Measurements from ENCODE around the gene MKRN3. TPM values are rescaled to one million over a fixed set of nuclear protein-coding genes. Genes with fewer than 3 reads are reported as not detected.

MKRN3 gene
- total RNA-seq = 0.41 TPM
- long read RNA-seq, partial matches to known transcripts = 0 of 1 reads
- long read RNA-seq, other reads (novel, unspliced or antisense) = 1 of 1 reads

DNA sequence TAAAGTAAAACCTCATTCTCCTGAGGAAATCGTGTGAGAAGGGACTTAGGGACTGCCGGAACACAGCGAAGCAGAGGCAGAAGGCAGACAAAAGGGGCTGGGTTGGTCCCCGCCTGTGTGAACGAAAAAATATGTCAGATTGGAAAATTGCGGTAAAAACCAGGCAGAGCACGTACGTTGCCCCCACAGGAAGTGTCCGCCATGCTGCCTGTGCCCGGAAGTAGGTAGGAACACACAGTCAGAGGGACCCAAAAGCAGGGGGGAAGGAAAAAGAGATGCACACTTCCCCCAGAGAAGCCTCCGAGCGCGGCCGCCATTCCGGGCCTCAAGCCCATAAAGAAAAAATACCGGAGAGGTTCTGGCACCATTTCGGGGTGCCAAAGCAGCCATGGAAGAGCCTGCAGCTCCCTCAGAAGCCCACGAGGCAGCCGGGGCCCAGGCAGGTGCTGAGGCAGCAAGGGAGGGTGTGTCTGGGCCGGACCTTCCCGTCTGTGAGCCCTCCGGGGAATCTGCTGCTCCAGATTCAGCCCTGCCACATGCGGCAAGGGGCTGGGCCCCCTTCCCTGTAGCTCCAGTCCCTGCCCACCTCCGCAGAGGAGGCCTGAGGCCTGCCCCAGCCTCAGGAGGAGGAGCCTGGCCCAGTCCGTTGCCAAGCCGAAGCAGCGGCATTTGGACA lies at the start of gene MKRN3:
Gene MKRN3 (plus strand): TSS at position 280 of the 676 bp plus-strand sequence. CDS start 109 bp downstream, at position 389.
- intact Hi-C loops (cut with DNase I) = no loop called here
- Histone ChIP-seq H3K36me3 (no peaks in the 10 kb centered on the region), H3K4me1 (no peaks in the 10 kb centered on the region), H3K9me3 (no peaks in the 10 kb centered on the region), H3K27me3 (ENCODE audit: low read depth) (peaks cover 5% of the 10 kb centered on the region), H3K4me3 (peak within 1 kb of the TSS; percentile 40), H3K27ac (peak within 1 kb of the TSS; percentile 37)
- ATAC-seq (peak in 1 of 2 donors; percentile 61), DNase-seq (no peak)
- TF ChIP-seq, protein P1, sequence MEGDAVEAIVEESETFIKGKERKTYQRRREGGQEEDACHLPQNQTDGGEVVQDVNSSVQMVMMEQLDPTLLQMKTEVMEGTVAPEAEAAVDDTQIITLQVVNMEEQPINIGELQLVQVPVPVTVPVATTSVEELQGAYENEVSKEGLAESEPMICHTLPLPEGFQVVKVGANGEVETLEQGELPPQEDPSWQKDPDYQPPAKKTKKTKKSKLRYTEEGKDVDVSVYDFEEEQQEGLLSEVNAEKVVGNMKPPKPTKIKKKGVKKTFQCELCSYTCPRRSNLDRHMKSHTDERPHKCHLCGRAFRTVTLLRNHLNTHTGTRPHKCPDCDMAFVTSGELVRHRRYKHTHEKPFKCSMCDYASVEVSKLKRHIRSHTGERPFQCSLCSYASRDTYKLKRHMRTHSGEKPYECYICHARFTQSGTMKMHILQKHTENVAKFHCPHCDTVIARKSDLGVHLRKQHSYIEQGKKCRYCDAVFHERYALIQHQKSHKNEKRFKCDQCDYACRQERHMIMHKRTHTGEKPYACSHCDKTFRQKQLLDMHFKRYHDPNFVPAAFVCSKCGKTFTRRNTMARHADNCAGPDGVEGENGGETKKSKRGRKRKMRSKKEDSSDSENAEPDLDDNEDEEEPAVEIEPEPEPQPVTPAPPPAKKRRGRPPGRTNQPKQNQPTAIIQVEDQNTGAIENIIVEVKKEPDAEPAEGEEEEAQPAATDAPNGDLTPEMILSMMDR (IDR thresholded peaks at IDR 0.05) = no peak

DNA sequence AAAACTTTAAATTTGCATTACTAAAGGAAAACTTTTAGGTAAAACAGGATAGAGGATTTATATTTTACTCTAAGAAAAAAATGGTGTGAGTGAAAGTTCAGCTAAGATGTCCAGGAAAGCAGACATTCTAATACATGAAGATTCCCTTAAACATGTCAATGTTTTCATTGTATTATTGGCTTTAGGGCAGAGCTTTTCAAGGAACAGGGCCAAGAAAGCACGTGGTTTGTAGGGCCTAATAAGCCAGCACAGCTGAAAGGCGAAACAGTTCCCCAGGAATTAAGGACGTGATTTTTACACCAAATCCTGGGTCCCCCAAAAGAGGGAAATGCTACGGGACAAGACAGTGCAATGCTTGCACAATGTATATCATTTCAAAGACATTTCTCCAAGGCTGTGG lies 48.6 kb upstream of the MKRN3 start:
- H3K4me1 ChIP-seq = no peaks in the 10 kb centered on the region
- no peaks in the 10 kb centered on the region for H3K9me3 ChIP-seq
- DNase-seq (no peak), ATAC-seq (no peak)
- H3K27ac ChIP-seq = no peak overlapping the region
- intact Hi-C loops (cut with DNase I) = no loop called here
- no peaks in the 10 kb centered on the region for H3K27me3 ChIP-seq (ENCODE audit: low read depth)
- no peaks in the 10 kb centered on the region for H3K36me3 ChIP-seq
- TF ChIP-seq, protein P1 (IDR thresholded peaks at IDR 0.05) = no peak
- H3K4me3 ChIP-seq = no peak overlapping the region

DNA sequence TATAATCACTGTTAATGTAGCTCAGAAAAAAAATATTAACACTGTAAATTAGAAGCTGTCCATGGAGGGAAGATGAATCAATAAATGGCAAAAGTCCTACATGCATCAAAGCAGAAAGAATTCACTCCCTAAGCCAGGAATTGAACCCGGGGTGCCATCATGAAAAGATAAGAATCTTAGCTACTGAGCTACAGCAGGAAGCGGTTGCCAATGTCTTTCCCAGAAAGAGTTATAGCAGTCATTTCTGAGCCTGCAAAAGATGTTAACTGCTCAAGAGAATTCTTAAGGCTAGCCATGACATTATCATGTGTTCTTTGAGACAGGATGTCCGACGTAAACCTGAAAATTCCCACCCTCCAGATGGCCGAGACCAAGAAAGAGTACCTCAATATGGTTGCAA lies 47.4 kb upstream of the MKRN3 start:
- TF ChIP-seq, protein P1 (IDR thresholded peaks at IDR 0.05) = no peak
- Histone ChIP-seq H3K27ac (no peak overlapping the region), H3K4me1 (no peaks in the 10 kb centered on the region), H3K27me3 (ENCODE audit: low read depth) (no peaks in the 10 kb centered on the region), H3K4me3 (no peak overlapping the region), H3K36me3 (no peaks in the 10 kb centered on the region), H3K9me3 (no peaks in the 10 kb centered on the region)
- no peak for ATAC-seq
- intact Hi-C loops (cut with DNase I) = no loop called here
- DNase-seq = no peak

DNA sequence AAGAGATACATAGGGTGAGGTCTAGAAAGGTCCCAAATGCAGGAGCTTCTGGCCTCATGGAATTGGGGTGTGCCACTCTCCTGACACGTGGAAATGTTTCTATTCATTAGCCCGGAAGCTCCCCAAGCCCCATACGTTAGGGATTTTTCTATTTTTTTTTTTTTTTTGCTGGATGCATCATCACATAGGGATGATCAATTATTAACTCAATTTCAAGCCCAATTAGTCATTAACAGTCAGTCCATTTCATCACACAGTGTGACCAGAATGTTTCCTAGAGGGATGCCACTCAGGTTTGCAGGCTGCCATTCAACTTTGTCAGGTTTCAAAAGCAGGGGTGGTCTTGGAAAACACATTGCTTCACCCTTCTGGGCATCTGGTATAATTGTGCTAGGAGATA lies 40.7 kb upstream of the MKRN3 start:
- DNase-seq = no peak
- Histone ChIP-seq H3K27me3 (ENCODE audit: low read depth) (no peaks in the 10 kb centered on the region), H3K27ac (no peak overlapping the region), H3K4me3 (no peak overlapping the region), H3K36me3 (no peaks in the 10 kb centered on the region), H3K4me1 (no peaks in the 10 kb centered on the region), H3K9me3 (no peaks in the 10 kb centered on the region)
- TF ChIP-seq, protein P1 (IDR thresholded peaks at IDR 0.05) = no peak
- intact Hi-C loops (cut with DNase I) = no loop called here
- no peak for ATAC-seq

DNA sequence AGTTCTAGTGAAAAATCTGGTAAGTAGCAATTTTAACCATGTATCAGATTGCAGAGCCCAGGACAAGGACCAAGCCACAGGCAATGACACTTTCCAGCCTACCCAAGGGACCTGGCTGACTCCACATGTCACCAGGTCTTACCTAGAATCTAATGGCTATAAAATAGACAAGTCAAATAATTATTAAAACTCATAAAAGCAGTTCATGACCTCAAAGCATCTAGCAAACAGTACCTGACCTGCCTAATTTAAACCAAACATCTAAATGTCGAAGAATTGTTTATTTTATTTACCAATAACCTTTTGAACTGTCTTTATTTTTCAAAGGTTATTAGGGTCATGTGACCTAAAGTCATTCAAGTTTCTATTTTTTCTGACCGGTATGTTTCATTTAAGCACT lies 35.6 kb upstream of the MKRN3 start:
- no peaks in the 10 kb centered on the region for H3K27me3 ChIP-seq (ENCODE audit: low read depth)
- TF ChIP-seq, protein P1 (IDR thresholded peaks at IDR 0.05) = no peak
- H3K9me3 ChIP-seq = no peaks in the 10 kb centered on the region
- intact Hi-C loops (cut with DNase I) = no loop called here
- no peak overlapping the region for H3K4me3 ChIP-seq
- no peak for DNase-seq
- no peak for ATAC-seq
- H3K4me1 ChIP-seq = no peaks in the 10 kb centered on the region
- no peak overlapping the region for H3K27ac ChIP-seq
- H3K36me3 ChIP-seq = no peaks in the 10 kb centered on the region
